GM19468 (cell line): ENCODE results near the gene PFKFB4.

Experiments used
- ATAC-seq: cut with Tn5 transposase; IDR thresholded peaks from one replicate; pipeline ENCODE4 v1.9.1; 2021; ENCODE audit warnings: mild to moderate bottlenecking, moderate library complexity, moderate number of reproducible peaks; ENCODE audit not compliant: unreplicated experiment; ENCODE audit errors: extremely low read depth

PFKFB4 gene

GRCh38 chr3:48556796-48557626, at the start of gene PFKFB4:
Gene PFKFB4 (minus strand): TSS chr3:48556803. CDS start chr3:48556777, 26 bp downstream.
- peak; percentile 55 for ATAC-seq

GRCh38 chr3:48601622-48601994, 45.0 kb upstream of the PFKFB4 start:
- no peak for ATAC-seq

- no peak for ATAC-seq
These were observed 44.4 kb upstream of the PFKFB4 start for GRCh38 chr3:48600711-48601621.

- ATAC-seq: no peak
These were observed 43.1 kb upstream of the PFKFB4 start for GRCh38 chr3:48599509-48600285.

- ATAC-seq: no peak
These were observed 42.5 kb upstream of the PFKFB4 start for GRCh38 chr3:48599077-48599501.

- ATAC-seq: no peak
These were observed 41.9 kb upstream of the PFKFB4 start for GRCh38 chr3:48598323-48599076.

GRCh38 chr3:48597408-48597800, 40.8 kb upstream of the PFKFB4 start:
- ATAC-seq: no peak

GRCh38 chr3:48596676-48597407, 40.2 kb upstream of the PFKFB4 start:
- no peak for ATAC-seq

- ATAC-seq: no peak
These were observed 39.6 kb upstream of the PFKFB4 start for GRCh38 chr3:48596157-48596556.

GRCh38 chr3:48595526-48596121, 39.0 kb upstream of the PFKFB4 start:
- no peak for ATAC-seq

GRCh38 chr3:48595075-48595525, 38.5 kb upstream of the PFKFB4 start, which contains the start of gene COL7A1:
Gene COL7A1 (minus strand): TSS chr3:48595329. CDS start chr3:48595159, 170 bp downstream.
- ATAC-seq: no peak

GRCh38 chr3:48594417-48595049, 37.9 kb upstream of the PFKFB4 start:
- ATAC-seq: no peak

GRCh38 chr3:48593337-48593736, 36.7 kb upstream of the PFKFB4 start:
- no peak for ATAC-seq

- ATAC-seq: no peak
These were observed 36.0 kb upstream of the PFKFB4 start for GRCh38 chr3:48592519-48593087.

GRCh38 chr3:48591886-48592518, 35.4 kb upstream of the PFKFB4 start:
- ATAC-seq: no peak

GRCh38 chr3:48591436-48591835, 34.8 kb upstream of the PFKFB4 start:
- no peak for ATAC-seq

- no peak for ATAC-seq
These were observed 31.6 kb upstream of the PFKFB4 start for GRCh38 chr3:48588230-48588629.
